Esophagus squamous epithelium (tissue), 5 donors: ENCODE results near the gene NEK1. TPM values are rescaled to one million over a fixed set of nuclear protein-coding genes. Genes with fewer than 3 reads are reported as not detected.

ENCODE experiments used
- DNase-seq: peaks from one replicate; lab custom pipeline; 2025; lab: John Stamatoyannopoulos, UW
- H3K27ac ChIP-seq, 4 donors: fragments of 200-600 bp; sonication (generic); one replicate each; pipeline ENCODE4 v1.5.1; 2016 to 2019; ENCODE audit warnings: mild to moderate bottlenecking in 1 of 4
- H3K27me3 ChIP-seq, 4 donors: fragments of 200-600 bp; sonication (generic); 1 replicate in 3 of 4; 2 replicates in 1 of 4; pipeline versions ENCODE4 v1.5.1 to v1.6.0; 2017 to 2021; ENCODE audit warnings: antibody characterized with exemption in 1 of 4
- H3K36me3 ChIP-seq, 3 donors: fragments of 200-600 bp; sonication (generic); one replicate each; pipeline ENCODE4 v1.5.1; 2016 to 2019
- H3K4me1 ChIP-seq, 3 donors: fragments of 200-600 bp; sonication (generic); one replicate each; pipeline ENCODE4 v1.5.1; 2017 to 2019
- H3K4me3 ChIP-seq, 4 donors: fragments of 200-600 bp; sonication (generic); 1 replicate in 3 of 4; 2 replicates in 1 of 4; pipeline ENCODE4 v1.5.1; 2016 to 2019; ENCODE audit warnings: mild to moderate bottlenecking in 2 of 4, moderate library complexity in 1 of 4
- H3K9me3 ChIP-seq, 3 donors: fragments of 200-600 bp; sonication (generic); one replicate each; pipeline ENCODE4 v1.5.1; 2016 to 2019
- CTCF ChIP-seq, 6 experiments: fragments of 450-650 bp in 4 of 6; fragments of 200-600 bp in 2 of 6; sonication (generic) in 2 of 6; IDR thresholded peaks; one replicate each; pipeline ENCODE4 v1.5.1; 2016 to 2019; ENCODE audit warnings: antibody characterized with exemption in 6 of 6, mild to moderate bottlenecking in 4 of 6, moderate library complexity in 4 of 6
- POLR2A ChIP-seq, 4 donors: fragments of 450-650 bp; IDR thresholded peaks; one replicate each; pipeline ENCODE4 v1.6.1; 2017; ENCODE audit warnings: antibody characterized with exemption in 4 of 4, mild to moderate bottlenecking in 4 of 4, moderate library complexity in 3 of 4
- whole genome bisulfite sequencing, 2 donors: methylation state at CpG; one replicate each; pipeline ENCODE4 v1.1.5; 2018; 5-methylcytosine and 5-hydroxymethylcytosine counted together
- intact Hi-C: fragments of 100-400 bp; cut with DNase I; formaldehyde crosslinking; loops from one replicate; pipeline ENCODE4 v1.15.0; 2022
- total RNA-seq, 4 donors: library from RNA; depleted of rRNA; stranded (reverse); fragments of >200 nt; gene quantifications; one replicate each; pipeline ENCODE4 v1.1.0, GENCODE V29; 2016
- donor health status: DM: yes; HTN: yes; CAD: no.

The NEK1 gene
- total RNA-seq, 4 donors from 2014 or later = 3.8 to 12.0 (median 7.5) TPM

- 2 to 4% methylated on average over 9 of the region's 9 CpGs for WGBS, 2 donors
- DNase-seq = no peak
- peak overlapping the region; percentile 77 to 94 (median 80) for H3K4me3 ChIP-seq
Observed at GRCh38 chr4:169612871-169613859, 782 bp upstream of the NEK1 start.

GRCh38 chr4:169611157-169611556, 1.2 kb downstream of the NEK1 start:
- intact Hi-C loops = loop anchor here (5.0 to 10.0 kb wide), 2 partner anchors 146 to 414 kb away; partner anchors contain the start of genes HPF1 and MFAP3L
- Histone ChIP-seq H3K4me3 (peak overlapping the region in 2 of 4 donors; percentile 78 to 94), H3K27ac (peak overlapping the region in 2 of 4 donors; percentile 99), H3K4me1 (peaks cover 0 to 48% (median 10%) of the 10 kb centered on the region in 3 donors), H3K27me3 (no peaks in the 10 kb centered on the region), H3K9me3 (no peaks in the 10 kb centered on the region), H3K36me3 (no peaks in the 10 kb centered on the region)
- WGBS, 2 donors = 25 to 51% methylated on average over 4 of the region's 4 CpGs
- no peak for DNase-seq
- no peak for TF ChIP-seq CTCF (IDR thresholded peaks at IDR 0.05)
- no peak for TF ChIP-seq POLR2A (IDR thresholded peaks at IDR 0.05)

More at GRCh38 chr4:169612871-169613859, 782 bp upstream of the NEK1 start:
- intact Hi-C loops = loop anchor here (5.0 to 10.0 kb wide), 2 partner anchors 144 to 412 kb away; partner anchors contain the start of genes HPF1 and MFAP3L
- H3K27me3 ChIP-seq = no peaks in the 10 kb centered on the region
- no peaks in the 10 kb centered on the region for H3K36me3 ChIP-seq
- H3K27ac ChIP-seq = peak overlapping the region; percentile 96 to 99 (median 98)
- no peaks in the 10 kb centered on the region for H3K9me3 ChIP-seq
- peaks cover 0 to 40% (median 10%) of the 10 kb centered on the region in 3 donors for H3K4me1 ChIP-seq
- no peak for TF ChIP-seq POLR2A (IDR thresholded peaks at IDR 0.05)
- TF ChIP-seq CTCF (IDR thresholded peaks at IDR 0.05) = peak; percentile 19 to 76 (median 62)

- no peak for DNase-seq
- 89 to 95% methylated on average over 1 of the region's 1 CpG for WGBS, 2 donors
- Histone ChIP-seq H3K36me3 (peaks cover 0 to 22% (median 0%) of the 10 kb centered on the region in 3 donors), H3K4me1 (peaks cover 0 to 31% (median 7%) of the 10 kb centered on the region in 3 donors), H3K9me3 (no peaks in the 10 kb centered on the region), H3K4me3 (no peak overlapping the region), H3K27ac (peak overlapping the region in 2 of 4 donors; percentile 11 to 64), H3K27me3 (no peaks in the 10 kb centered on the region)
- intact Hi-C loops = no loop called here
- TF ChIP-seq POLR2A (IDR thresholded peaks at IDR 0.05) = no peak
- no peak for TF ChIP-seq CTCF (IDR thresholded peaks at IDR 0.05)
Observed at GRCh38 chr4:169604903-169605331, 7.5 kb downstream of the NEK1 start.

GRCh38 chr4:169604131-169604900, 8.1 kb downstream of the NEK1 start:
- WGBS, 2 donors = 0 to 48% methylated on average over 1 of the region's 1 CpG
- intact Hi-C loops = no loop called here
- Histone ChIP-seq H3K9me3 (no peaks in the 10 kb centered on the region), H3K4me1 (peaks cover 0 to 28% (median 7%) of the 10 kb centered on the region in 3 donors), H3K4me3 (no peak overlapping the region), H3K27me3 (no peaks in the 10 kb centered on the region), H3K36me3 (peaks cover 0 to 26% (median 0%) of the 10 kb centered on the region in 3 donors), H3K27ac (peak overlapping the region in 2 of 4 donors; percentile 11 to 64)
- TF ChIP-seq POLR2A (IDR thresholded peaks at IDR 0.05) (no peak), CTCF (IDR thresholded peaks at IDR 0.05) (no peak)
- DNase-seq = no peak
